IMR-90 (cell line): ENCODE data around the gene NRXN2. TPM values are rescaled to one million over a fixed set of nuclear protein-coding genes. Genes with fewer than 3 reads are reported as not detected.

ENCODE experiments used
- ATAC-seq: fragments of 200-7000 bp; cut with Tn5 transposase; 2 replicates; pipeline ENCODE4 v1.9.1; 2020; ENCODE audit warnings: low read depth, mild to moderate bottlenecking, moderate library complexity
- BruUV-seq: library from RNA; stranded (reverse); fragments of 400-500 nt; replicated peaks from 2 replicates; lab custom pipeline; 2021; lab: Mats Ljungman, UMichigan
- CTCF ChIA-PET: fragments of 300-600 bp; formaldehyde crosslinking; extraction: SDS; loops from one replicate; lab custom pipeline; 2021; ENCODE audit warnings: antibody characterized with exemption; lab: Yijun Ruan, JAX
- POLR2A ChIA-PET: fragments of 300-600 bp; sonication (Branson Sonifier 250); formaldehyde crosslinking; loops from one replicate; lab custom pipeline; 2022; ENCODE audit warnings: antibody characterized with exemption; ENCODE audit not compliant: unreplicated experiment; lab: Charles Lee
- DNase-seq: peaks from one replicate; pipeline ENCODE4 v3.0.0; 2013
- H2AFZ ChIP-seq: replicated peaks from 2 replicates; pipeline ENCODE3; 2013; ENCODE audit warnings: low read length, mild to moderate bottlenecking; ENCODE audit not compliant: poor library complexity
- H2AK5ac ChIP-seq: 2 replicates; pipeline ENCODE4 v1.6.1; 2013; ENCODE audit warnings: low read depth, low read length, inconsistent platforms
- H2AK9ac ChIP-seq: replicated peaks from 2 replicates; pipeline ENCODE3; 2013; ENCODE audit warnings: mild to moderate bottlenecking, low read depth, low read length, moderate library complexity; ENCODE audit not compliant: poor library complexity
- H2BK120ac ChIP-seq: 2 replicates; pipeline ENCODE4 v1.6.1; 2013; ENCODE audit warnings: low read depth, low read length, inconsistent platforms
- H2BK15ac ChIP-seq: 3 replicates; pipeline ENCODE4 v1.6.1; 2013; ENCODE audit warnings: low read depth, low read length, inconsistent platforms
- H2BK20ac ChIP-seq: 2 replicates; pipeline ENCODE4 v1.6.1; 2013; ENCODE audit warnings: low read depth, mild to moderate bottlenecking, inconsistent platforms, low read length, moderate library complexity
- H2BK5ac ChIP-seq: 2 replicates; pipeline ENCODE4 v1.6.1; 2013; ENCODE audit warnings: mild to moderate bottlenecking, low read depth, low read length, inconsistent platforms; ENCODE audit not compliant: poor library complexity, severe bottlenecking
- H3K14ac ChIP-seq: replicated peaks from 2 replicates; pipeline ENCODE4 v1.6.1; 2013; ENCODE audit warnings: low read depth, low read length, inconsistent platforms
- H3K18ac ChIP-seq: 2 replicates; pipeline ENCODE4 v1.6.1; 2013; ENCODE audit warnings: low read depth, low read length, control low read depth
- H3K23ac ChIP-seq: 2 replicates; pipeline ENCODE4 v1.6.1; 2013; ENCODE audit warnings: low read depth, low read length, inconsistent platforms
- H3K27ac ChIP-seq: 2 replicates; pipeline ENCODE4 v1.5.1; 2013; ENCODE audit warnings: mild to moderate bottlenecking, control low read depth, low read length; ENCODE audit not compliant: insufficient read depth
- H3K27me3 ChIP-seq: 2 replicates; pipeline ENCODE4 v1.6.1; 2013; ENCODE audit warnings: low read length; ENCODE audit not compliant: control insufficient read depth, insufficient read depth
- H3K36me3 ChIP-seq: 2 replicates; pipeline ENCODE4 v1.6.1; 2013; ENCODE audit warnings: low read length, mixed read lengths; ENCODE audit not compliant: control insufficient read depth, insufficient read depth
- H3K4ac ChIP-seq: 2 replicates; pipeline ENCODE4 v1.6.1; 2013; ENCODE audit warnings: low read depth, low read length, inconsistent platforms
- H3K4me1 ChIP-seq: 2 replicates; pipeline ENCODE4 v1.6.1; 2013; ENCODE audit warnings: low read length, mixed read lengths; ENCODE audit not compliant: control insufficient read depth, insufficient read depth
- H3K4me2 ChIP-seq: 2 replicates; pipeline ENCODE4 v1.6.1; 2013; ENCODE audit warnings: low read depth, mild to moderate bottlenecking, control low read depth, low read length, moderate library complexity
- H3K4me3 ChIP-seq: 2 replicates; pipeline ENCODE4 v1.5.1; 2013; ENCODE audit warnings: low read depth, mild to moderate bottlenecking, control low read depth, low read length, moderate library complexity; ENCODE audit not compliant: insufficient read depth
- H3K56ac ChIP-seq: 2 replicates; pipeline ENCODE4 v1.6.1; 2013; ENCODE audit warnings: low read length, inconsistent platforms; ENCODE audit not compliant: insufficient read depth; ENCODE audit errors: extremely low read depth
- H3K79me1 ChIP-seq, 2 experiments: 2 replicates each; pipeline ENCODE4 v1.6.1; 2013; ENCODE audit warnings: low read length in 2 of 2, inconsistent platforms in 1 of 2, low read depth in 1 of 2
- H3K9ac ChIP-seq: 2 replicates; pipeline ENCODE4 v1.6.1; 2013; ENCODE audit warnings: low read depth, low read length, control low read depth
- H3K9me1 ChIP-seq: 2 replicates; pipeline ENCODE4 v1.6.1; 2013; ENCODE audit warnings: low read length, inconsistent platforms; ENCODE audit not compliant: insufficient read depth
- H3K9me3 ChIP-seq: 2 replicates; pipeline ENCODE4 v1.6.1; 2013; ENCODE audit warnings: low read length; ENCODE audit not compliant: control insufficient read depth, insufficient read depth
- H4K20me1 ChIP-seq: 2 replicates; pipeline ENCODE4 v1.6.1; 2013; ENCODE audit warnings: low read length, inconsistent platforms; ENCODE audit not compliant: insufficient read depth
- H4K5ac ChIP-seq: 2 replicates; pipeline ENCODE4 v1.6.1; 2013; ENCODE audit warnings: mild to moderate bottlenecking, low read depth, low read length, control low read depth
- H4K8ac ChIP-seq, 2 experiments: 2 replicates each; pipeline ENCODE4 v1.6.1; 2013; ENCODE audit warnings: low read depth in 2 of 2, low read length in 2 of 2, control low read depth in 1 of 2, inconsistent platforms in 1 of 2
- H4K91ac ChIP-seq: 2 replicates; pipeline ENCODE4 v1.6.1; 2013; ENCODE audit warnings: low read depth, low read length, inconsistent platforms; ENCODE audit not compliant: insufficient read depth
- BHLHE40 ChIP-seq: fragments of 150-350 bp; IDR thresholded peaks from 2 replicates; pipeline ENCODE4 v1.6.1; 2016; ENCODE audit warnings: mild to moderate bottlenecking, low read depth, low read length
- CEBPB ChIP-seq: IDR thresholded peaks from 2 replicates; pipeline ENCODE4 v1.6.1; 2012; ENCODE audit warnings: low read depth, low read length, improper control_type of control experiment
- CHD1 ChIP-seq: IDR thresholded peaks from 2 replicates; pipeline ENCODE4 v1.6.1; 2012; ENCODE audit warnings: low read depth, low read length, improper control_type of control experiment
- FOS ChIP-seq: fragments of 150-350 bp; IDR thresholded peaks from 2 replicates; pipeline ENCODE4 v1.6.1; 2016; ENCODE audit warnings: low read depth, low read length
- MAFK ChIP-seq: IDR thresholded peaks from 2 replicates; pipeline ENCODE4 v1.6.1; 2012; ENCODE audit warnings: low read depth, low read length, improper control_type of control experiment
- MAZ ChIP-seq: IDR thresholded peaks from 2 replicates; pipeline ENCODE4 v1.6.1; 2012; ENCODE audit warnings: low read depth, mild to moderate bottlenecking, low read length, improper control_type of control experiment, moderate library complexity, borderline replicate concordance
- MXI1 ChIP-seq: IDR thresholded peaks from 2 replicates; pipeline ENCODE4 v1.6.1; 2012; ENCODE audit warnings: low read depth, mild to moderate bottlenecking, low read length, moderate library complexity, borderline replicate concordance
- NFE2L2 ChIP-seq: fragments of 150-350 bp; IDR thresholded peaks from 2 replicates; pipeline ENCODE4 v1.6.1; 2016; ENCODE audit warnings: low read depth, mild to moderate bottlenecking, low read length
- POLR2A ChIP-seq: IDR thresholded peaks from 2 replicates; pipeline ENCODE4 v1.6.1; 2012; ENCODE audit warnings: mild to moderate bottlenecking, low read depth, low read length
- RAD21 ChIP-seq: IDR thresholded peaks from 2 replicates; pipeline ENCODE4 v1.6.1; 2012; ENCODE audit warnings: low read length, improper control_type of control experiment
- RCOR1 ChIP-seq: IDR thresholded peaks from 2 replicates; pipeline ENCODE4 v1.6.1; 2012; ENCODE audit warnings: mild to moderate bottlenecking, low read length, improper control_type of control experiment; ENCODE audit not compliant: insufficient replicate concordance
- RFX5 ChIP-seq: IDR thresholded peaks from 2 replicates; pipeline ENCODE4 v1.8.0; 2012; ENCODE audit warnings: low read depth, mild to moderate bottlenecking, low read length, moderate library complexity
- SMC3 ChIP-seq: fragments of 150-350 bp; IDR thresholded peaks from 2 replicates; pipeline ENCODE4 v1.6.1; 2016; ENCODE audit warnings: low read depth, mild to moderate bottlenecking, antibody characterized with exemption, low read length, moderate library complexity
- WGBS, 2 experiments: methylation state at CpG; one replicate each; pipeline versions ENCODE4 v1.1.5 to v1.1.7; 2013; ENCODE audit warnings: missing lambda C conversion rate in 2 of 2; ENCODE audit not compliant: insufficient read length in 1 of 2; ENCODE audit errors: extremely low coverage in 2 of 2; 5-methylcytosine and 5-hydroxymethylcytosine counted together
- dilution Hi-C: fragments of 300-500 bp; cut with HindIII; formaldehyde crosslinking; loops from one replicate; pipeline ENCODE4 v1.14.3; 2018; ENCODE audit warnings: low sequenced_read_pairs; ENCODE audit not compliant: unreplicated experiment
- in situ Hi-C: fragments of 300-500 bp; cut with MboI; formaldehyde crosslinking; loops from 3 replicates; pipeline ENCODE4 v1.14.3; 2019; ENCODE audit warnings: low sequenced_read_pairs, inconsistent platforms, mixed read lengths
- intact Hi-C: fragments of 100-400 bp; cut with micrococcal nuclease; formaldehyde crosslinking; loops from 2 replicates; pipeline ENCODE4 v1.10.0; 2022
- polyA plus RNA-seq, 3 experiments: library from polyadenylated mRNA; depleted of rRNA; stranded (reverse); fragments of >200 nt; gene quantifications; 2 replicates each; pipeline ENCODE4 v1.2.3, GENCODE V29; 2012; ENCODE audit warnings: low replicate concordance in 1 of 3
- total RNA-seq: library from RNA; depleted of rRNA; stranded (reverse); fragments of >200 nt; gene quantifications from 2 replicates; pipeline ENCODE4 v1.2.3, GENCODE V29; 2012
- TF ChIP-seq, protein P1 (sequence below): conservative IDR thresholded peaks from 2 replicates; pipeline ENCODE4 v1.5.1; 2012; ENCODE audit warnings: mild to moderate bottlenecking, low read depth, low read length, improper control_type of control experiment
- TF ChIP-seq, protein P2 (sequence below): fragments of 150-350 bp; IDR thresholded peaks from 2 replicates; pipeline ENCODE4 v1.6.1; 2017; ENCODE audit warnings: mild to moderate bottlenecking, antibody characterized with exemption, low read length, low read depth

Gene NRXN2
- total and polyA plus RNA-seq, 2 of the 4 experiments (the other 2 are of a cell fraction), result 0.18 to 0.22 TPM

DNA sequence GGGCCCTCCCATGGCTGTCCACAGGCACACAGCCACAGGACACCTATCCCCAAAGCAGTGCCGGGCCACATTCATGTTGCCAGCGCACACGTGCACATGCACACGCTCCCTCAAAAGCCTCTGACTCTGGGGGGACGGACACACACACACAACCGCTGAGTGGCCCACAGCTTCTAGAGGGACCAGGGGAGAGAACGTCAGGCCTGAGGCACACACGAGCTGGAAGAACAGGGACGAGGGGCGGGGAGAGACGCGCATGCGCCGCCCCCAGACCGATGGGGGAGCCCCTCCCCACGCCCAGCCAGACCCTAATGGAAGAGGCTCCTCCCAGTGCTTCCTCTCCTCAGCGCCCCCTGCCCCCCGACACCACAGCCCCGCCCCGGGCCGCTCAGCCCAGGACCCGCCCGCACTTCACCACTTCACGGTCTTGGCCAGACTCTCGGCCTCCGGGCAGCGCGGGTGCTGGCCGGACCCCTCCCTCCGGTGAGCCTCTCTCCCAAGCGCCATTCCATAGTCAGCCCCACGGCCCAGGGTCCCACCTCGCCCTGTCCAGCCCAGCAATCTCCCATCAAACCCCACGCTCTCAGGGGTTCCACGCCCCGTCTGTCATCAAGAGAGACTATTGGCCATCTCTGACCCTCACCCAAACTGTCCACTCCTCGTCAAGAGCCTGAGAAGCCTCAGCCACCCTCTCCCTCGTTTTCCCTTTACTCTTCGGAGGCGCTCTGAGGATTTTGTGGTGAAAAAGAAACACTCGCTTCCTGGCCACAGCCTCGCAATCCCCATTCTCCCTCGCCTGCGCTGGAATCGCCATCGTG lies 11.7 kb downstream of the NRXN2 start:
- H3K79me1 ChIP-seq, result no peaks in the 10 kb centered on the region
- H2AK9ac ChIP-seq, result no peak overlapping the region
- DNase-seq (no peak), ATAC-seq (no peak)
- 20% methylated on average over 21 of the region's 46 CpGs; no CpG with 5 or more reads in 1 of the 2 experiments for WGBS, 2 experiments
- POLR2A ChIA-PET, result no interaction called here
- H4K20me1 ChIP-seq, result 0 out of 2 replicates have a peak, but pooled peaks cover 3% of the 10 kb centered on the region
- no peak overlapping the region for H3K56ac ChIP-seq
- H3K4me3 ChIP-seq, result no peak overlapping the region
- dilution Hi-C loops, result no loop called here
- no peak overlapping the region for H3K27ac ChIP-seq
- no peak overlapping the region for H4K8ac ChIP-seq
- H2AK5ac ChIP-seq, result no peak overlapping the region
- H3K9me1 ChIP-seq, result 0 out of 2 replicates have a peak, but pooled peaks cover 4% of the 10 kb centered on the region
- CTCF ChIA-PET, result no interaction called here
- in situ Hi-C loops, result no loop called here
- no peak overlapping the region for H2BK120ac ChIP-seq
- no TSS peak for BruUV-seq
- peaks cover 63% of the 10 kb centered on the region for H3K27me3 ChIP-seq
- H3K4me2 ChIP-seq, result no peak overlapping the region
- H2AFZ ChIP-seq, result peak overlapping the region; percentile 56
- H3K4ac ChIP-seq, result no peak overlapping the region
- no peak overlapping the region for H3K9ac ChIP-seq
- no peak overlapping the region for H2BK5ac ChIP-seq
- no peak overlapping the region for H2BK15ac ChIP-seq
- no peaks in the 10 kb centered on the region for H3K36me3 ChIP-seq
- H3K23ac ChIP-seq, result no peak overlapping the region
- H4K5ac ChIP-seq, result no peak overlapping the region
- intact Hi-C loops, result loop anchor here (5.0 kb wide), 1 partner anchor 226 kb away; the partner anchor contains the start of gene GPHA2
- H3K9me3 ChIP-seq, result no peaks in the 10 kb centered on the region
- no peak overlapping the region for H3K14ac ChIP-seq
- no peaks in the 10 kb centered on the region; the same call in 1 of the 2 replicates for H3K4me1 ChIP-seq
- no peak overlapping the region for H2BK20ac ChIP-seq
- H3K18ac ChIP-seq, result no peak overlapping the region
- H4K91ac ChIP-seq, result no peak overlapping the region
- no peak for TF ChIP-seq RAD21
- TF ChIP-seq RFX5, result no peak
- TF ChIP-seq MXI1, result no peak
- TF ChIP-seq, protein P1, sequence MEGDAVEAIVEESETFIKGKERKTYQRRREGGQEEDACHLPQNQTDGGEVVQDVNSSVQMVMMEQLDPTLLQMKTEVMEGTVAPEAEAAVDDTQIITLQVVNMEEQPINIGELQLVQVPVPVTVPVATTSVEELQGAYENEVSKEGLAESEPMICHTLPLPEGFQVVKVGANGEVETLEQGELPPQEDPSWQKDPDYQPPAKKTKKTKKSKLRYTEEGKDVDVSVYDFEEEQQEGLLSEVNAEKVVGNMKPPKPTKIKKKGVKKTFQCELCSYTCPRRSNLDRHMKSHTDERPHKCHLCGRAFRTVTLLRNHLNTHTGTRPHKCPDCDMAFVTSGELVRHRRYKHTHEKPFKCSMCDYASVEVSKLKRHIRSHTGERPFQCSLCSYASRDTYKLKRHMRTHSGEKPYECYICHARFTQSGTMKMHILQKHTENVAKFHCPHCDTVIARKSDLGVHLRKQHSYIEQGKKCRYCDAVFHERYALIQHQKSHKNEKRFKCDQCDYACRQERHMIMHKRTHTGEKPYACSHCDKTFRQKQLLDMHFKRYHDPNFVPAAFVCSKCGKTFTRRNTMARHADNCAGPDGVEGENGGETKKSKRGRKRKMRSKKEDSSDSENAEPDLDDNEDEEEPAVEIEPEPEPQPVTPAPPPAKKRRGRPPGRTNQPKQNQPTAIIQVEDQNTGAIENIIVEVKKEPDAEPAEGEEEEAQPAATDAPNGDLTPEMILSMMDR, result no peak
- no peak for TF ChIP-seq CEBPB
- no peak for TF ChIP-seq RCOR1
- TF ChIP-seq FOS, result no peak
- TF ChIP-seq POLR2A, result no peak
- TF ChIP-seq CHD1, result no peak
- TF ChIP-seq SMC3, result no peak
- no peak for TF ChIP-seq BHLHE40
- TF ChIP-seq MAFK, result no peak
- TF ChIP-seq MAZ, result no peak
- TF ChIP-seq, protein P2, sequence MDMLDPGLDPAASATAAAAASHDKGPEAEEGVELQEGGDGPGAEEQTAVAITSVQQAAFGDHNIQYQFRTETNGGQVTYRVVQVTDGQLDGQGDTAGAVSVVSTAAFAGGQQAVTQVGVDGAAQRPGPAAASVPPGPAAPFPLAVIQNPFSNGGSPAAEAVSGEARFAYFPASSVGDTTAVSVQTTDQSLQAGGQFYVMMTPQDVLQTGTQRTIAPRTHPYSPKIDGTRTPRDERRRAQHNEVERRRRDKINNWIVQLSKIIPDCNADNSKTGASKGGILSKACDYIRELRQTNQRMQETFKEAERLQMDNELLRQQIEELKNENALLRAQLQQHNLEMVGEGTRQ, result no peak
- no peak for TF ChIP-seq NFE2L2
